Right ventricle myocardium inferior (tissue), 1 donor: Measurements from ENCODE around the gene ARCN1. TPM values are rescaled to one million over a fixed set of nuclear protein-coding genes. Genes with fewer than 3 reads are reported as not detected.
"Not testable (repeated sequence)": the region's sequence is repeated elsewhere in the genome, so short reads cannot be mapped to it uniquely, and the experiment has no call there.

Source experiments
- ATAC-seq: fragments of 200-7000 bp; cut with Tn5 transposase; one replicate; pipeline ENCODE4 v1.9.1; 2020; ENCODE audit warnings: mild to moderate bottlenecking, moderate library complexity
- DNase-seq: peaks from one replicate; pipeline ENCODE4 v3.0.0; 2021; ENCODE audit errors: missing footprints
- intact Hi-C: fragments of 100-400 bp; cut with DNase I; formaldehyde crosslinking; loops from one replicate; pipeline ENCODE4 v1.11.0; 2022
- total RNA-seq: library from RNA; stranded (reverse); fragmentation: NEBNext Ultra II Directional; extraction: Animal tissue kit (Norgen Biotek cat#: 25700); gene quantifications from one replicate; pipeline ENCODE4 v1.2.1, GENCODE V29; 2021
- donor health status: DM: no; HTN: yes; CAD: no; lungs with severe emphysema.

Gene ARCN1
- total RNA-seq, 1 donor from 2014 or later: 93.4 TPM

DNA sequence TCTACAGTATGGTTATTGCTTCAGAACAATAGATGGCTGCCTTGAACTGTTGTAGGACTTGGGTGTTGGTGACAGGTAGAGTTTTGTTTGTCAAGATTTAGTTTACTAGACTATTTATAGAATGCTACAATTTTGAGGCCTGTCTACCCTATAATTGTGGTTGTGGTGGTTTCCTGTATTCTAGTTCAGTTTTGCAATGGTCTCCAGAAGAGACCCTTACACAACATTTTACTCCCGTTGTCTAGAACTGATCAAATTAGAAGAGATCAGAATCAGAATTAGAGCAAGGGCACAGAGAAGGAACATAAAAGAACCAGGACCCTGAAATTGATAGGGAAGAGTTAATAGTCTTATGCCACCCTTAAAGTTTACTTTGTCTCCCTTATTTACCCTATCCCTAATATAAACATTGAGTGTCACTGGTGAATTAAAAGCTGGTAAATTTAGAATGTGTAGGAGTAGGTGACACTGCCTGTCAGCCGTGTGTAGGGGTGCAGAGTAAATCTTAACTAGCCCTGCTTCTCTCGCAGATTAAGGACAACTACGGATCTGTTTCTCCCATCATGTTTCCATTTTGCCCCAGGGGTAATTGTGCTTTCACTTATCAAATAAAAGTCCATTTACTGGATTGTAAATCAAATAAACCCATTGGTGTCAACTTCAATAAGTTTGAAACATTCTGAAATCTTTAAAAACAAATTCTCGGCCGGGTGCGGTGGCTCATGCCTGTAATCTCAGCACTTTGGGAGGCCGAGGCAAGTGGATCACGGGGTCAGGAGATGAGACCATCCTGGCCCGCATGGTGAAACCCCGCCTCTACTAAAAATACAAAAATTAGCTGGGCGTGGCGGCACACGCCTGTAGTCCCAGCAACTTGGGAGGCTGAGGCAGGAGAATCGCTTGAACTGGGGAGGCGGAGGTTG lies 24.3 kb downstream of the ARCN1 start:
- ATAC-seq: no peak
- no peak for DNase-seq
- intact Hi-C loops: no loop called here

DNA sequence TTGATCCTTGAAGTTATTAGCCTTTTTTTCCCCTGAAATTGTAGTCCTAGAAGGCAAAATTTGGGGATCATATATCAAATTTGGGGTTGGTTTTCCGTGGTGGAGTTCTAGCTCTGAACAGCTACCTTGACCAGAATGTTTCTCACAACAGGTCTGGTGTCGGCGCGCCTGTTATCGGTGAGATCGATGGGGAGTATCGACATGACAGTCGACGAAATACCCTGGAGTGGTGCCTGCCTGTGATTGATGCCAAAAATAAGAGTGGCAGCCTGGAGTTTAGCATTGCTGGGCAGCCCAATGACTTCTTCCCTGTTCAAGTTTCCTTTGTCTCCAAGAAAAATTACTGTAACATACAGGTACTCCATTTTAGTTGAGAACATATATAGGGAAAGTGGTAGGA lies 25.3 kb downstream of the ARCN1 start:
- intact Hi-C loops: no loop called here
- ATAC-seq: no peak

GRCh38 chr11:118602331-118602730 lies 30.1 kb downstream of the ARCN1 start:
- peak; percentile 74 for DNase-seq
- intact Hi-C loops: no loop called here
- ATAC-seq: peak; percentile 64

More for the DNA sequence above, 25.3 kb downstream of the ARCN1 start:
- DNase-seq: no peak

GRCh38 chr11:118603709-118604108 lies 31.5 kb downstream of the ARCN1 start:
- DNase-seq, ATAC-seq, intact Hi-C loops: not testable (repeated sequence)

- no peak for ATAC-seq
- no peak for DNase-seq
- intact Hi-C loops: no loop called here
Observed at GRCh38 chr11:118604566-118604965, 32.4 kb downstream of the ARCN1 start.

DNA sequence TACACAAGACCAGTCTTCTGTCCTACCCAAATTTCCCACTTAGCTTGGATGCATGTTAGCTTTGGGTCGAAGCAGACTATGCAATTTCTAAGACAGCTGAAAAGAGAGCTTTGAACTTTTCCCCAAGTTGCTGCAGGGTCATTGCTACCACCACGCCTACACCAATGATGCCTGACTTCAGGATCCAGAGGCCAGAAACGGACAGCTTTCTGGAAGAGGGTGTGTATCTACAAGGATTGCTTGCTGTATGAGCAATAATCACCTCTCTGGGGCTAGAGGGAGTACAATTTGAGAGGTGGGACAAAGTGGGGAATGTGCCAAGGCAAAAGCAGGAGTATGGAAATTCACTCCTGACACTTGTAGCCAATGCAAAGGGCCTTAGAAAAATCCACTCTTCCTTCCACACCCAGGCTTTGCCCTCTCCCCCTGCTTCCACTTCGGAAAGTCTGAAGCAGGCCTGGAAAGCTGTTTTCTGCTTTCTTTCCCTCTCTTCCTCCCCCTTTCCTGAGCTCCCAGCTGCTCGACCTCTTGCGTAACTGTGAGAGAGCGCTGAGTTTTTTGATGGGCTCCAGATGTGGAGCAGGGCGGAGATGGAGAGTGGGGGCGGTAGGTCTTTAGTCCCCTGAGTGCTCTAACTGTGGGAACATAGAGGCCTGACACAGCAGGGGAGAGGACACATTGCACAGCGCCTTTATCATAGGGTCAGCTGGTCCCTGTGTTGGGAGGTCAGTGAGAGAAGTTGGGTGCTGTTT lies 33.1 kb downstream of the ARCN1 start:
- DNase-seq (peak; percentile 88), ATAC-seq (peak; percentile 79)
- intact Hi-C loops: no loop called here

DNA sequence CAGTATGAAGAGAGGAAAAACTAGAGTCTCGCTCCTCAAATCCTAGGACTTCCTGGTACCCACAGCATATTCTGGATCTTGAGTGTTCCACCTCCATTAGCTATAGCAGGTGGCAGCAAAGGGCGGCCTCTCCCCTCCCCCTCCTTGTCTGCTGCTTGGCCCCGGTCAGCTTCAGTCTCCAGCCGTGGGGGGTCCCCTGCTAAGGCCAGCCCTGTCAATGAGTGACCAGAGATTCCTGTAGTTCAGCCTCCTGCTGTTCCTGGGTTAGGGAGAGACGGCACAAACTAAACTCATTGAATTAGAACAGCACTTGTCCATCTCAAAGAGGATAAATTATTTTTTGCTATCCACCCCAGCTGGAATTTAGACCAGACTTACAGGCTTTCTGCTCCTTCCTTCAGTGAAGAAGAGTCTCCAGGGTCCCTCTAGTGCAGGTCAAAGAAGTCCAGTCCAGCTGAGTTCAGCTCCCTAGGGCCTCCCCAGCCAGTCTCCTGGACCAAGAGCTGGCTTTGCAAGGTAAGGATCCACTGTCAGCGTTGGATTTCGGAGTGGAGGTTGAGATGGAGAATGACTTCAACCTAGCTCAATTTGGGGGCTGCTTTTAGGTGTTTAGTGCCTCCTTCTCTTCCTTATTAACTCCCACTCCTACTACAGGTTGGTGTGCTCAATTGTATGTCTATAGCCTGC lies 34.1 kb downstream of the ARCN1 start:
- ATAC-seq (no peak), DNase-seq (peak; percentile 83)
- intact Hi-C loops: no loop called here

- intact Hi-C loops: no loop called here
- DNase-seq: no peak
- ATAC-seq: no peak
Observed at GRCh38 chr11:118606844-118607228, 34.6 kb downstream of the ARCN1 start.

- DNase-seq (peak; percentile 88), ATAC-seq (peak; percentile 44)
- intact Hi-C loops: no loop called here
Observed at GRCh38 chr11:118607401-118608359, 35.5 kb downstream of the ARCN1 start, which contains the start of gene PHLDB1. PHLDB1 (plus strand) TSS chr11:118607615; CDS start chr11:118613837, 6,222 bp downstream.

- DNase-seq (peak; percentile 90), ATAC-seq (peak; percentile 48)
- intact Hi-C loops: no loop called here
Observed at GRCh38 chr11:118608360-118609227, 36.4 kb downstream of the ARCN1 start.

DNA sequence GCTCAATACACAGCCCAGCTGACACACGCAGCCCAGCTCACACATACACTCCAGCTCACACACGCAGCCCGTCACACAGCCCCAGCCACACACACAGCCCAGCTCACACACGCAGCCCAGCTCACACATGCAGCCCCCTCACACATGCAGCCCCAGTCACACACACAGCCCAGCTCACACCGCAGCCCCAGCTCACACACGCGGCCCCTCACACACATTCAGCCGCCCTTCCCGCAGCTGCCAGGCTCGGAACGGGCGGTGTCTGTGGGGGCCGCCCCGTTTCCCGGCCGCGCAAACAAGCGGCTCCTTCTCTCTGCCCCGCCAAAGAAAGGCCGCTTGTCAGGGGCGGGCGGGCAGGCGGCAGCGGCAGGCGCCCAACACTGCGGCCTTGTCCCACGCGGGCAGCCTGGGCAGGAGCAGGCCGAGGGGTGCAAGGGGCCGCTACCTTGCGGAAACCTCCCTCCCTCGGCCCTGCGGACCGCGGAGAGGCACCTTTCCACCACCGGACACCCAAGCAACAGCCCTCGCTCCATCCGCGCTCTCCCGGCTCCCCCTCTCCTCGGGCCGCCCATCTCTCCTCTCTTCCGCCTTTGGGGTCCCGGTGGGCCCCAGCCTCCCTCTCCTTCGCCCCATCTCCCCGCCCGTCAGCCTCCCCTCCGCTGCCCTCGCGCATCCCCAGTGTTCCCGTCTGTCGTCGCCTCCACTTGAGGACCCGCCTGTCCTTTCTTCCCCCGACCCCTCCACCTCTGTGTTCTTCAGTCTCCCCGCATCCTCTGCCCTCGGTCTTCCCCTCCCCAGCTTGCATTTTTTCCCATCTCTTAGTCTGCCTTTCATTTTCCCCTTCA lies 37.4 kb downstream of the ARCN1 start:
- intact Hi-C loops: loop anchor here (2.0 kb wide), 2 partner anchors 15 to 49 kb away; no protein-coding TSS in a partner anchor
- DNase-seq (peak; percentile 69), ATAC-seq (no peak)

DNA sequence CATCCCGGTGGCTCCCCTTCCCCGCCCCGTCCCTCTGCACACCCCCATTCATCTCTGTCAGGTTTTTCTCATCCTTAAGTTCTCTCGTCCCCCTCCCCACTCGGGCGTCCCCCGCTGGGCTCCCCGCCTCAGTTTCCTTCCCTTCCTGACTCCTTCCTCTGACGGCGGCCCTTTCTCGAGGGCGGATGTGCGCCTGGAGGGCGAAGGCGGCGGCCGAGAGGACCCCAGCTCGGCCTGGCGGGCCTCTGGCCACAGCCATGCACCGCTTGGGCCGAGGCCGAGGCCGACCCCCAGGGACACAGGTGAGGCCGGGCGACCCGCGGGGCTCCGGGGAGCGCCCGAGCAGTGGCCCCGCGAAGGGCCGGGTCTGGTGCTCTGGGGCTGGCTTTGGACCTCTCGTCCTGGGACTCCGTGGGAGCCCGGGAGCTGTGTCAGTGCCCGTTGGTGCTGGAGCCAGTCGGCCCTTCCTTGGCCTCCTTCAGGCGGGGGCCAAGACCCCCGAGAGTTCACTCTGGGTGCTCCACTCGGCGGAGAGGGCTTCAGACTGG lies 38.1 kb downstream of the ARCN1 start:
- DNase-seq: peak; percentile 70
- intact Hi-C loops: loop anchor here (2.0 kb wide), 2 partner anchors 15 to 49 kb away; no protein-coding TSS in a partner anchor
- ATAC-seq: no peak

DNA sequence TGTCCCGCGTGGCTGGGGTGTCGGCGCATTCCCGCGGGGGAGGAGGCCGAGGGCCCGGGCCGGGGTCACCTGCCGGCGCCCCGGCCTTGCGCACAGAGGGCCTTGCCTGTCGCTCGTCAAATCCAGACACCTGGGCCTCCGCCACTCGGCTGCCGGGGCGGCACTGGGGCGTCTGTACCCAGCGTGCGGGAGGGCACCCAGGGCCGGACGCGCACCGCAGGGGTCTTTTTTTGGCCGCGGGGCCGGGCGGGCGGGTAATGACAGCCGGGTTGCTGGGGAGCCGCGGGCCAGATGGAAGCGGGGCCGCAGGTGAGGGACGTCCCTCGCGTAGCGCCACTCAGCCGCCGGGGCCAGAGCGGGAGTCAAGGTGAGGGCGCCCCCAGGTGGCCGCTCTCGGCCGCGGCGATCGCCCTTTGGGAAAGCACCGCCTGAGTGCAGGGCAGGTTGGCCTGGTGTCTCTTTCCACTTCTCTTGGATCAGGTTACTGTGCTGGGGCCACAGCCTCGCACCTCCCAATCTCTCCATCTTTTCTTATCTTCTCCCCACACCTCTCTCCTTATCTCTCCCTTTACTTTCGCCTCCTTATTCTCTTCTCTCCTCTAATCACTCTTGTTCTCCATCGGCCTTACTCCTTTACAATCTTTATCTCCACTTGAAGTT lies 38.7 kb downstream of the ARCN1 start:
- peak; percentile 89 for DNase-seq
- ATAC-seq: peak; percentile 42
- intact Hi-C loops: loop anchor here (2.0 kb wide), 2 partner anchors 16 to 48 kb away; no protein-coding TSS in a partner anchor

DNA sequence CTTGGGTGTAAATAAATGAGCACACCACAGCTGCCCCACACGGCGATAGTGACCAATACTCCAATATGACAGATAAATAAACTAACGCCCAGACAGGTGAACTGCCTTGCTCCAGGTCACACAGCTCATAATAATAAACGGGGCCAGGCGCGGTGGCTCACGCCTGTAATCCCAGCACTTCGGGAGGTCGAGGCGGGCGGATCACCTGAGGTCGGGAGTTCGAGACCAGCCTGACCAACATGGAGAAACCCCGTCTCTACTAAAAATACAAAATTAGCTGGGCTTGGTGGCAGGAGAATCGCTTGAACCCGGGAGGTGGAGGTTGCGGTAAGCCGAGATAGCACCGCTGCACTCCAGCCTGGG lies 39.2 kb downstream of the ARCN1 start:
- not testable (repeated sequence) for DNase-seq, ATAC-seq
- intact Hi-C loops: loop anchor here (2.0 kb wide), 2 partner anchors 17 to 47 kb away; no protein-coding TSS in a partner anchor

DNA sequence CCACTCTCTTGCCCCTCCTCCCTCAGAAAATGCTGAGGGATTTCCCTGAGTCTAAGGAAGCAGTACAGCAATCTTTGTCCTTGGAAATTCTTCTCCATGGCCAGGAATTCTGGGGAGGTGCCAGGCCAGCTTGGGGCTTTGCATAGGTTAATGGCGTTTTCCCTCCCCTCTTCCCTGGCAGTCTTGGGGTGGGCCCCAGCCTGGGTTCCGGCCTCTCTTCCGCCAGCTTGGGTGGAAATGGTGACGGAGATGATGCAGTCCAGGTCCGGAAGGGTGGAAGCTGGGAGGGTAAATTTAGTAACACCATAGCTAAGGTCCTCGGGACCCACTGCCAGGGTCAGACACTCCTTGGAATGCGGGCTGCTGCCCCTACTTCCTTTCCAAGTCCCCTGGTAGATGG lies 40.2 kb downstream of the ARCN1 start:
- intact Hi-C loops: no loop called here
- DNase-seq (peak; percentile 73), ATAC-seq (no peak)
